Activated naive CD8-positive, alpha-beta T cell treated with anti-CD3 and anti-CD28 coated beads for 36 hours (primary cell): ENCODE data around the gene MTHFD1L. TPM values are rescaled to one million over a fixed set of nuclear protein-coding genes. Genes with fewer than 3 reads are reported as not detected.
"Not testable (repeated sequence)": the region's sequence is repeated elsewhere in the genome, so short reads cannot be mapped to it uniquely, and the experiment has no call there.

Source experiments
- DNase-seq: peaks from one replicate; pipeline ENCODE4 v3.0.0; 2021
- H3K27ac Mint-ChIP-seq: one replicate; pipeline ENCODE4 v1.8.0; 2022; ENCODE audit warnings: mild to moderate bottlenecking, moderate library complexity, mixed read lengths
- H3K27me3 Mint-ChIP-seq: one replicate; pipeline ENCODE4 v1.8.0; 2022; ENCODE audit warnings: mild to moderate bottlenecking, mixed read lengths
- H3K36me3 Mint-ChIP-seq: one replicate; pipeline ENCODE4 v1.8.0; 2021; ENCODE audit warnings: mild to moderate bottlenecking, mixed read lengths
- H3K4me1 Mint-ChIP-seq: one replicate; pipeline ENCODE4 v1.8.0; 2021; ENCODE audit warnings: mixed read lengths
- H3K4me3 Mint-ChIP-seq: one replicate; pipeline ENCODE4 v1.8.0; 2022; ENCODE audit warnings: mild to moderate bottlenecking, moderate library complexity, mixed read lengths
- H3K9me3 Mint-ChIP-seq: one replicate; pipeline ENCODE4 v1.8.0; 2022; ENCODE audit warnings: mixed read lengths
- total RNA-seq, 2 experiments: library from RNA; stranded (reverse); gene quantifications; one replicate each; pipeline ENCODE4 v1.2.3, GENCODE V29; 2021

Gene MTHFD1L
- total RNA-seq, 2 experiments from 2014 or later: 138 to 155 TPM

DNA sequence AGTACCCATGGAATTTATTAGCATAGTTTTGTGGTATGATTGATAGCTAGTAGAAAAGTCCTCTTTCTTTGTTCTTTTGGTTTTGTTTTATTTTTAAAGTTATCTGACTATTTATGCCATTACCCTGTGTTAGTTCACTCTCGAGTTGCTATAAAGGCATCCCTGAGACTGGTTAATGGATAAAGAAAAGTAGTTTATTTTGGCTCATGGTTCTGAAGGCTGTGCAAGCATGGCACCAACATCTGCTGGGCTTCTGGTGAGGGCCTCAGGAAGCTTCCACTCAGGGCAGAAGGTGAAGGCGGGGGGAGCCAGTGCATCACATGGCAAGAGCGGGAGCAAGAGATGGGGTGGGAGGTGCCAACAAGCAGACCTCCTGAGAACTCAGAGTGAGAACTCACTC is 166.5 kb downstream of the MTHFD1L start:
- peaks cover 11% of the 10 kb centered on the region for H3K4me1 Mint-ChIP-seq
- no peak overlapping the region for H3K4me3 Mint-ChIP-seq
- H3K36me3 Mint-ChIP-seq: peaks cover 66% of the 10 kb centered on the region
- no peak for DNase-seq
- no peak overlapping the region for H3K27ac Mint-ChIP-seq
- no peaks in the 10 kb centered on the region for H3K27me3 Mint-ChIP-seq
- no peaks in the 10 kb centered on the region for H3K9me3 Mint-ChIP-seq

DNA sequence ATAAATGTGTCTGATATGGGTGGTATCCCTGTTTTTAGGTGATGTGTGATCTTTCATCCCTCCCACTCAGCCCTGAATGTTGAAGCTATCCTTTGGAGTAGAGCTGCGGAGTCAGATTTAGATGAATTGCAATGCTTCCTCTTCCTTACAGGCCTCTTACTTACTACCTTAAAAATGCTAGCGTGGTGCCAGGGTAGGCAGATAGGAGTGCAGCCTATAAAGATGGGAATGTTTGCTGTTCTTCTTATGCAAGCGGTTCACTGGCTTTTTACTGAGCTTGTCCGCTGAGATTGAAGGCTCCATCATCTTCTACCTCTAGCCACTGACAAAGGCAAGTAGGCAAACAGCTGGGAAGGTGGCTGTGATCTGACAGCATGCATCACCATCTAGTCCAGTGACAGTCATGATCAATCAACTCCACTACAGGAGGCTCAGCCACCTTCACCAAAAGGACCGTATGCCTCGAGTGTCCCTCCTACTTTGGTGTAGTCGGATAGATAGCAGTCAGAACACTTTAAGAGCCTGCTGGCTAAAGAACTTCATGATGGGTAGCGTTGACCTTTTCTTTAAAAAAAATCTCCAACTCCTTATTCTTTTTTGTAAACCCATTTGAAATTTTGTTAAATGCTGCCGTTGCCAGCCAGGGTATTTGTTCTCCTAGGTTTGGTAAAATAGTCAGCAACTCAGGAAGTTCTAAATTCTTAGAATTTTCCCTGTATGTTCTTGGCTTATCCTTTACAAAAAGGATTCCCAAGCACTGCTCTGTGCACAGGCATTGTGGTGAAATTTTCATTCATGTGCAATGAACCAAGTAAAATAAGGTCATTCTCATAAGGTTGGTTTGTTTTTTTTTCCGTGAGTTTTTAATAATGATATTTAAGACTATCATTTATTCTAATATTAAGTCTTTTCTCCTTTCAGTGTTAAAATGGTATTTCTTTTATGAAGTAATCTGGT is 169.6 kb downstream of the MTHFD1L start:
- Mint-ChIP-seq H3K36me3 (peaks cover 69% of the 10 kb centered on the region), H3K27me3 (no peaks in the 10 kb centered on the region)

DNA sequence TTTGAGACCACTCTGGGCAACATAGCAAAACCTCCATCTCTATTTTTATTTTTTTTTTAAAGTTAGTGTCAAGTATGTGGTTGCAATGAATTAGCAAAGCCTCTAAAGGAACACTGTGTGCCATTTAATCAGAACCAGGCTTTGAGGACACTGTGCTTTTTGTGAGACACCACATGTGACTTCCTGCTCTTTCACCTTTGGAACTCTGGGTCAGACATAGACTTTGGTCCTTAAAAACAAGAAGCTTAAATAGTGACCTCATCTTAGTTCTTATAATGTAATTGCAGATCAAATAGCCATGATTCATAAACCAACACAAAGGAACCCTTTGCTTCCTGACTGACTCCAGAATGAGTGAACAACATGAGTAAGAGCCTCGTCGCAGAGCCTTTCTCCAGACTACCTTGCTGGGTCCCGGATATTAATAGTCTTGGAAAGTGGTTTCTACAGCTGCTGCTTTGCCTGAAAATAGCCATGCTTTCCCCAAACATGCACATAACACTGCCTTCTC is 170.8 kb downstream of the MTHFD1L start:
- H3K27me3 Mint-ChIP-seq, H3K27ac Mint-ChIP-seq, H3K9me3 Mint-ChIP-seq, DNase-seq, H3K4me3 Mint-ChIP-seq: not testable (repeated sequence)
- H3K36me3 Mint-ChIP-seq: peaks cover 66% of the 10 kb centered on the region
- peaks cover 12% of the 10 kb centered on the region for H3K4me1 Mint-ChIP-seq

More for the DNA sequence above, 169.6 kb downstream of the MTHFD1L start:
- Mint-ChIP-seq H3K4me3 (no peak overlapping the region), H3K27ac (no peak overlapping the region), H3K9me3 (no peaks in the 10 kb centered on the region), H3K4me1 (peaks cover 10% of the 10 kb centered on the region)
- DNase-seq: no peak

DNA sequence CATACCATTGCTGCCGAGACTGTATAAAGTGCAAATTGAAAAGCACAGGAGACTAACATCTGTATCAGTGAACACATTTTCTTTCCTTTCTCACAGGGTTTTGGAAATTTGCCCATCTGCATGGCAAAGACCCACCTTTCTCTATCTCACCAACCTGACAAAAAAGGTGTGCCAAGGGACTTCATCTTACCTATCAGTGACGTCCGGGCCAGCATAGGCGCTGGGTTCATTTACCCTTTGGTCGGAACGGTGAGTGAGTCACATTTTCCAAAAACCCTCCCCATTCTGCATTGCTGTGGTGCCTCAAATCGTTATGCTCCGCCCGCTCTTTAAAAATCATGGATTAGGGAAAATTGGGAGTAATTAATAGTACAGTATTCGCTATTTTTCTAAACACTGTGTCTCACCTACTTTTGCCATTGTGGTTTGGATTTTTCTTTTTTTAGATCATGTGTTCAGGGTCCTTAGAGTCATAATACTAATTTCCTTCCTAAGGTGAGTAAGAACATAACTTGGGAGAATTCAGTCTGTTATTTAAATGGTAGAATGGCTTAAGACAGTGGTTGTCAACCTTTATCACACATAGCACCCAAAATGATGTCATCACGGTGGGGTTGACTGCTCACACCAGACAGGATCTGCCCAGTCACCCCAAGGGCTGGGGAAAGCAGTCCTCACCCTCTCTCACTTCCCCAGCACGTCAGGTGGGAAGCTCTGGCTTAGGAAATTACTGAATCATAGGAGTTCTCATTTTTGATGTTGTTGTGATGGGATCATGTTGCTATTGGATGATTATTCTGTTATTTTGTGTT is 171.6 kb downstream of the MTHFD1L start:
- Mint-ChIP-seq H3K27me3 (no peaks in the 10 kb centered on the region), H3K27ac (no peak overlapping the region), H3K9me3 (no peaks in the 10 kb centered on the region)

DNA sequence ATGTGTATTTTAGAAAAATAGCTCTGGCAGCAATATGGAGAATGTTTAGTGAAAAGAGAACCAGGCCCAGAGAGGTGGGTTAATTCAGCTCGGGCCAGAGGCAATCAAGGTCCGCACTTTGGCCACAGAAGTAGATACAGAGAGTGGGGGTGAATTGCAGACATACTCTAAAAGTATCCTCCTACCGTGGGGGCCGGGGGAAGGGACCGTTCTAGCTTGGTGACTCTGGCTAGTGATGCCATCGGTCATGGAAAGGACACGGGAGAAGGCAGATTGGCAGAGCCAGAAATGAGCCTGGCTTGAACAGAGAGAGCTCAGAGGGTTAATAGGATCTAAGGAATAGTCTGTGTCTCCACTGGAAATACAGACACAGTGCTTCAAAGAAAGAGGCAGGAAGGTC is 173.1 kb downstream of the MTHFD1L start:
- Mint-ChIP-seq H3K36me3 (peaks cover 54% of the 10 kb centered on the region), H3K4me3 (no peak overlapping the region), H3K27ac (no peak overlapping the region), H3K4me1 (peaks cover 12% of the 10 kb centered on the region), H3K27me3 (no peaks in the 10 kb centered on the region), H3K9me3 (no peaks in the 10 kb centered on the region)
- no peak for DNase-seq

More for the DNA sequence above, 171.6 kb downstream of the MTHFD1L start:
- DNase-seq: peak; percentile 9
- Mint-ChIP-seq H3K4me3 (no peak overlapping the region), H3K36me3 (peaks cover 61% of the 10 kb centered on the region), H3K4me1 (peaks cover 12% of the 10 kb centered on the region)

DNA sequence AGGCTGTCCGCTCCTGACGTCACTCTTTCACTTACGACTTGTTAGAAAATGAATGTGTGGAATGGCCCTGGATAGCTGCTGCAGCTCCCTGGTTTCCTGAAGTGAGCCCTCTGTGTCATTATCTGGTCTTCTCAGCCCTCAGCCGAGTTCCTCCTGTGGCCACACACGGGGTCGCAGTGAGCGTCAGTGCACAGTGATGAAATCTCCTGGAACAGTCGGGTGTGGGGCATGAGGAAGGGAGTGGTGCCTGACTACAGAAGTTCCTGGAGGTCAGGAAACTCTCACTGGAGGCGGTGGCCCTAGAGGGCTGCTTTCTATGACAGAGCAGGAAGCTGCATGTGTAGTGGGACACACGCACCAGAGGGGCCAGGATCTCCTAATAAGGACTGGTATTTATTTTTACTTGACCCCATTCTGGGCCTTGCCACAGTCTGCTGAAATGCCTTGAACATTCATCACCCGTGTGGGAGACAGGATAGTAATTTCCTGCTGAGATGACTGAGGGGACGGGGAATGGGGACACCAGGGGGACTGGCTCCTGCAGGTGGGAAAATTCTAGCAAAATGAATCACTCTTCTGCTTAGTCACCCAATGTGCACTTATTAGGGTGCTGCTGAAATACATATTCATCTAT is 175.5 kb downstream of the MTHFD1L start:
- H3K9me3 Mint-ChIP-seq, H3K4me3 Mint-ChIP-seq, DNase-seq, H3K27me3 Mint-ChIP-seq, H3K27ac Mint-ChIP-seq: not testable (repeated sequence)
- Mint-ChIP-seq H3K36me3 (peaks cover 59% of the 10 kb centered on the region), H3K4me1 (peaks cover 12% of the 10 kb centered on the region)

DNA sequence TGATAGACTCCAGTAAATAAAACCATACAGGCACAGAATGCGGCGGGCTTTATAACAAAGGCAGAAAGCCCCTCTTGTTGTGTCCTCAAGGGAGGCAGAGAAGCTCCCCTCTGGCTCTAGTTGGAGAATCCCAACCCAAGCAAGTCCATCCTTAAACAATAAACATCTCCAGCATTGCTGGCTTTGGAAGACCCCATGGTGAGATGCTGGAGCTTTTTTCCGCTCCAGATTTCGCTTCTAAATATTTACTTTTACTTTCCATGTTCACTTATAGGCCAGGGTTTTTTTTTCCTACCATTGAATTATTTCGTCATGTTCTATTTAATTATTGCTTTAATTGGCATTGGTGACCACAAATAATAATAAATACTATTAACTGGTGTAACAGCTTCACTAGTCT is 176.2 kb downstream of the MTHFD1L start:
- Mint-ChIP-seq H3K4me3 (no peak overlapping the region), H3K4me1 (peaks cover 7% of the 10 kb centered on the region), H3K27me3 (no peaks in the 10 kb centered on the region), H3K9me3 (peaks cover 3% of the 10 kb centered on the region), H3K36me3 (peaks cover 58% of the 10 kb centered on the region), H3K27ac (no peak overlapping the region)
- no peak for DNase-seq

DNA sequence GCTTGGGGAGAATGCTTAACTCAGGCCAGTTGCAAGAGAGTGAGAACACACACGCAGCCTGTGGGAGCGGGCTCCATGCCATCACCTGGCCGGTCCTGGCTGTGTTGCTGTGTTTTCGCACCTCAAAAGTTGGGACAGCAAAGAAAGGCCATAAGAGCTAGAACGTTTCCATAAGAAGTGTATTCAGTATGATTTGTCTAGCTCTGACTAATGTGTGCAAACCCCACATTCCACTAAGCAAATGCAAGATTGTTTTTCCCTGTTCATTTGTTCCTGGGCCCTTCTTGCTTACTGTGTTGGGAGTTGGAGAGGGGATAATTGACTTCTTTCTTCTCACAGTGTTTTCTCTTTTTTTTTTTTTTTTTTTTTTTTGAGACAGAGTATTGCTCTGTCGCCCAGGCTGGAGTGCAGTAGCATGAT is 177.4 kb downstream of the MTHFD1L start:
- peaks cover 57% of the 10 kb centered on the region for H3K36me3 Mint-ChIP-seq
- not testable (repeated sequence) for H3K4me3 Mint-ChIP-seq, H3K4me1 Mint-ChIP-seq, H3K9me3 Mint-ChIP-seq, H3K27me3 Mint-ChIP-seq, H3K27ac Mint-ChIP-seq, DNase-seq

DNA sequence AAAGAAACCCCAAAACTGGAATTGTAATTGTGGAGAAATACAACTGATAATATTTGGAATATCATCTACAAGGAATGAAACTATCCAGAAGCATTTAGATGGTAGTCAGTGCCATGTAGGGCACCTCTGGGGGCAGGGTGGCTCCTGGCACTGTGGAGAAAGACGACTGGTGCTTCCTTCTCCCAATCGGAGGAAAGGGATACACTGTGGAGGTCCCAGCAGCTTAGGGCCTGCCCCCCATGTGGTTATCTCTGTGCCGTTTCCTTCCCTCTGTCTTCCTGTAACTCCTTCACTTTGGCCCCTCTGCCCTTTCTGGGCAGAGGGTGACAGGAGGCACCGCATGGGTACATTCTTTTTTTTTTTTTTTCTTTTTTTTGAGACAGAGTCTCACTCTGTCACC is 178.4 kb downstream of the MTHFD1L start:
- Mint-ChIP-seq H3K27ac (no peak overlapping the region), H3K9me3 (peaks cover 12% of the 10 kb centered on the region), H3K4me3 (no peak overlapping the region), H3K27me3 (no peaks in the 10 kb centered on the region), H3K36me3 (peaks cover 57% of the 10 kb centered on the region), H3K4me1 (peaks cover 2% of the 10 kb centered on the region)
- DNase-seq: no peak

DNA sequence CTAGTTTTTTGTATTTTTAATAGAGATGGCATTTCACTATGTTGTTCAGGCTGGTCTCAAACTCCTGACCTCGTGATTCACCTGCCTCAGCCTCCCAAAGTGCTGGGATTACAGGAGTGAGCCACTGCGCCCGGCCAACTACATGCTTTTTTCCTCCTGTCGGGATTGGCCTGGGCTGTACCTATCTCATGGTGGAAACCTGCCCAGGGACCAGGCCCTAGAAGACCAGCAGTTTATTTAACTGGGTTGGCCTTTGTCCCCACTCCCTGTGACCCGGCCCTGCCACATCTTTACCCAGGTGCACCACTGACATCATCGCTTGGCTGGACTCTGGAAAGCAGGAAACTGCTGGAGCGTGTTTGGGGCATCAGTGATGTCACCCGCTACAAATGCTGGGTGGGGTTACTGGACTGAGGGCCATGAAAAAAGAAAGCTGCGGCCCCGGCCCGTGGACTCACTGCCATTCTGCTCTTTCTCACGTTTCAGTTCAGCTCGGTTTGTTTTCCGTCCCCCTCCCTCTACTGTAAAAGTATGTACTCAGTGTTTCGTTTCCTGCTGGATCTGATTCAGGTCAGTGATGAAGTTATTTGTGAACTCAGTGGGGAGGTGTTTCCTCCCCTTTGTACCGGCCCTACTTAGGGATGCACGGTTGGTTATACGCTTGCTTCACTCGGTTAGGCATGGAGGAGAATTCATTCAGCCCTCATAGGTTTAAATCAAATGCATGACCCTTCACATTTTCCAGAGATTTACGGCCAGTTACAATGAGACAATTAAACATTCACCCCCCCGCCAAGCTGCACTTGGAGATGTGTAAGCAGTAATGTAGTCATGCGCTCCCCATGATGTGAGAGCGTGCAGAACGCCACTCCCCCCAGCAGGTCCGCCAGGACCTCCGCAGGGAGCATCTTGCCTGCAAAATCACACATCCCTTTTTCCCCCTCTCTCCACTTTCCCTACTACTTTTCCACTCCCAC is 179.3 kb downstream of the MTHFD1L start:
- Mint-ChIP-seq H3K4me3 (no peak overlapping the region), H3K36me3 (peaks cover 57% of the 10 kb centered on the region), H3K9me3 (peaks cover 12% of the 10 kb centered on the region), H3K27me3 (no peaks in the 10 kb centered on the region), H3K4me1 (peaks cover 2% of the 10 kb centered on the region), H3K27ac (no peak overlapping the region)
- DNase-seq: no peak

DNA sequence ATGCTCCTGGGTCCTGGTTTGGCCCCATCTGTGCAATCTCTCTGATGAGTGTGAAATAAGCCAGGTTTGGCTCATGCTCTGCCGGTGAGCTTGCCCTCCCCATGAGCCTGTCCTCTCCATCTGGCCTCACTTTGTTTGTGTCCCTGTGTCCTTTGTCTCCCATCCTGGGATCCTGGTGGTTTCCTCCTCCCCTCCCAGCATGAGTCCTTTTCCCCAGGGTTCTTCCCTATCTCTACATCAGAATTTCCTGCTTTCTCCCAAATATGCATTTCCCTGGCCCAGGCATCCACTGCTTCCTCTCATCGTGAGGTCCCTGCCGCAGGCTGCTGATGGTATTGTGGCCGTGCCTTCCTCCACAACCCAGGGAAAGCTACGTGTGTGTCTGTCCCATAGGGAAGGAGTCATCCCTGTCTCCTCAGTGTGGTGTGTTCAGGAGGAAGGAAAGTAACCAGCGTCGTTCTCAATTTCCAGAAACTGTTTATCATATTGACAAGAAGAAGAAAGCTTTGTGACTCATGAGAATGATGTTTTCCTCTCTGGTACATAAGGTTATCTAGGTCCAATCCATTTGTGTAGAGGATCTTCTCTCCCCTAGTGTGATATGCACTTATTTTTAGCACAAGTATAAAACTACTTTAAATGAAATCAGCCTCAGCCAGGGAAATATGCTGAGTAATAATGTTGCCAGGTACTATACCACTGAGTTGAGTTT is 180.2 kb downstream of the MTHFD1L start:
- not testable (repeated sequence) for DNase-seq, H3K4me3 Mint-ChIP-seq, H3K27me3 Mint-ChIP-seq, H3K27ac Mint-ChIP-seq, H3K4me1 Mint-ChIP-seq
- peaks cover 61% of the 10 kb centered on the region for H3K36me3 Mint-ChIP-seq
- peaks cover 12% of the 10 kb centered on the region for H3K9me3 Mint-ChIP-seq

DNA sequence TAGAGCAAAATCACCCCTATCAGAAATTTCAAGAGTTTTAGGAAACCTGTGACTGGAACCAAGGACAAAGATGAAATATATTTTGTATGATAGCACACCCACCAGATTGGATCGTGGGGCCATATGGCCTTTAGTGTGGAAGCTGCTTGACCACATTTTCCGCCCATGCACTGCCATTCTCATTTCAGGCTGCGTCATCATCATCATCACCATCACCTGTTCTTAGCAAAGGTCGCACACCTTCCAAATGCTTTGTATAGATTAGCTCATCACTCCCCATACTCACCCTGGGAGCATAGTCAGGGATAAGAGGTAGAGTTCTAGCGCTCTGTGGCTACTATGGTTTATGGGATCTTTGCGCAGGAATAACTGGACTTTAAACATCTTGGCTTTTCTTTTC is 185.7 kb downstream of the MTHFD1L start:
- H3K4me3 Mint-ChIP-seq: no peak overlapping the region
- peak; percentile 9 for DNase-seq
- peaks cover 12% of the 10 kb centered on the region for H3K4me1 Mint-ChIP-seq

DNA sequence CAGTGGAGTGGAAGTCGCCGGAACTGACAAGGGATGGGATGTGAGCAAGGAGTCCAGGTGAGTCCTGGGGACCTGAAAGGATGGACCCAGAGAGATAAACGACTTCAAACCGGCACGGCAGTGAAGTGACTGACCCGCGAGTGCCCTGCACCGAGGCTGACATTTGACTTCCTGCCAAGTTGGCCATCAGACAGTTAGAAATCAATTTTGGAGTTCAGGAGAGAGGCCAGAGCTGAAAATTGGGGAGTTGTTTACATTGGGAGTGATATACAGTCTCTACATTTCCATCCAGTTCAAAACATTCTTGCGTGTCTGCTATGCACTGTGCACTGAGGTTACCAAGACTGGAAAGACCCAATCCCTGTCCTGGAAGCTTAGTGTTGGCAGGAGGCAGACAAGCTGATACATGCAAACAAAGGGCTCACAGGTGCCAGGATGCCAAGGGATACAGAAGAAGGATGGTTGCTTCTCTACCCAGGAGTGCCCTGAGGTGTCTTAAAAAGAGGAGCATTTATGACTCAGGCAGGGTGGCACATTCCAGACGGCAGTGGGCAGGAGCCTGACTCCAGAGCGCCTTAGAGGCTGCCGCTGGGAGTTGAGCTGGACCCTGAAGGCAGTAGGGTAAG is 186.6 kb downstream of the MTHFD1L start:
- Mint-ChIP-seq H3K4me1 (peaks cover 12% of the 10 kb centered on the region), H3K36me3 (peaks cover 56% of the 10 kb centered on the region), H3K27me3 (no peaks in the 10 kb centered on the region), H3K27ac (peak overlapping the region; percentile 54), H3K9me3 (peaks cover 7% of the 10 kb centered on the region), H3K4me3 (peak overlapping the region; percentile 27)
- DNase-seq: no peak

More for the DNA sequence above, 185.7 kb downstream of the MTHFD1L start:
- no peaks in the 10 kb centered on the region for H3K27me3 Mint-ChIP-seq
- peaks cover 63% of the 10 kb centered on the region for H3K36me3 Mint-ChIP-seq
- H3K27ac Mint-ChIP-seq: peak overlapping the region; percentile 54
- H3K9me3 Mint-ChIP-seq: peaks cover 12% of the 10 kb centered on the region
